DOHH2 (cell line): ENCODE measurements around the gene RPRML.

Source experiments
- EZH2phosphoT487 ChIP-seq: fragments of 200-600 bp; sonication (generic); IDR thresholded peaks from 2 replicates; pipeline ENCODE4 v1.6.1; 2017; ENCODE audit warnings: borderline replicate concordance, mild to moderate bottlenecking, antibody characterized with exemption, low read length, moderate library complexity, mixed read lengths
- TF ChIP-seq, protein P1 (sequence below): fragments of 200-600 bp; sonication (generic); IDR thresholded peaks from one replicate; pipeline ENCODE4 v1.5.1; 2014; ENCODE audit warnings: antibody characterized with exemption, mild to moderate bottlenecking, low read depth, low read length; ENCODE audit not compliant: poor library complexity, severe bottlenecking

GRCh38 chr17:46972346-46972745 is 6.7 kb downstream of the RPRML start:
- TF ChIP-seq, protein P1, sequence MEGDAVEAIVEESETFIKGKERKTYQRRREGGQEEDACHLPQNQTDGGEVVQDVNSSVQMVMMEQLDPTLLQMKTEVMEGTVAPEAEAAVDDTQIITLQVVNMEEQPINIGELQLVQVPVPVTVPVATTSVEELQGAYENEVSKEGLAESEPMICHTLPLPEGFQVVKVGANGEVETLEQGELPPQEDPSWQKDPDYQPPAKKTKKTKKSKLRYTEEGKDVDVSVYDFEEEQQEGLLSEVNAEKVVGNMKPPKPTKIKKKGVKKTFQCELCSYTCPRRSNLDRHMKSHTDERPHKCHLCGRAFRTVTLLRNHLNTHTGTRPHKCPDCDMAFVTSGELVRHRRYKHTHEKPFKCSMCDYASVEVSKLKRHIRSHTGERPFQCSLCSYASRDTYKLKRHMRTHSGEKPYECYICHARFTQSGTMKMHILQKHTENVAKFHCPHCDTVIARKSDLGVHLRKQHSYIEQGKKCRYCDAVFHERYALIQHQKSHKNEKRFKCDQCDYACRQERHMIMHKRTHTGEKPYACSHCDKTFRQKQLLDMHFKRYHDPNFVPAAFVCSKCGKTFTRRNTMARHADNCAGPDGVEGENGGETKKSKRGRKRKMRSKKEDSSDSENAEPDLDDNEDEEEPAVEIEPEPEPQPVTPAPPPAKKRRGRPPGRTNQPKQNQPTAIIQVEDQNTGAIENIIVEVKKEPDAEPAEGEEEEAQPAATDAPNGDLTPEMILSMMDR, result no peak
- no peak for TF ChIP-seq EZH2phosphoT487
